ENCODE results near the gene MSH5.

- no peak for TF ChIP-seq RAD21 (IDR thresholded peaks at IDR 0.05; ENCODE audit: low read depth)
- TF ChIP-seq ELF1 (IDR thresholded peaks at IDR 0.05; ENCODE audit: borderline replicate concordance, low read depth): no peak
- no peak for TF ChIP-seq CTCF (IDR thresholded peaks at IDR 0.05 in 2 of 3, conservative IDR thresholded peaks at IDR 0.05 in 1 of 3; ENCODE audit: borderline replicate concordance in 1 of 3, insufficient read depth in 1 of 3, low read depth in 2 of 3, low read length in 2 of 3)
- no peak for TF ChIP-seq MAX (IDR thresholded peaks at IDR 0.05)
- no peak for TF ChIP-seq CEBPB (IDR thresholded peaks at IDR 0.05; ENCODE audit: low read depth)
- TF ChIP-seq POLR2AphosphoS5 (IDR thresholded peaks at IDR 0.05; ENCODE audit: low read depth, low read length): no peak
- TF ChIP-seq TCF7L2 (IDR thresholded peaks at IDR 0.05; ENCODE audit: borderline replicate concordance, extremely low read depth, insufficient read depth, insufficient read length): no peak
- TF ChIP-seq YY1 (IDR thresholded peaks at IDR 0.05; ENCODE audit: extremely low read depth, insufficient replicate concordance, low read depth, low read length): no peak
Observed at GRCh38 chr6:31737315-31737990, 2.4 kb upstream of the MSH5 start.

Measured in HCT116 (cell line).